ENCODE measurements around the gene CRKL.

Gene CRKL

GRCh38 chr22:20943104-20943933 is 26.1 kb downstream of the CRKL start:
- TF ChIP-seq SPI1 (IDR thresholded peaks at IDR 0.05; ENCODE audit: borderline replicate concordance, low read depth) (no peak), GABPA (IDR thresholded peaks at IDR 0.05; ENCODE audit: low read depth) (no peak)
- no peak for DNase-seq (ENCODE audit: low read depth in 1 of 2, low spot score in 1 of 2)
- Histone ChIP-seq H3K4me3 (replicated peaks; ENCODE audit: insufficient read depth, low read length) (no peak overlapping the region), H3K27ac (replicated peaks) (no peak overlapping the region), H3K27me3 (ENCODE audit: insufficient read depth, poor library complexity, severe bottlenecking) (no peaks in the 10 kb centered on the region)

- DNase-seq (ENCODE audit: low read depth in 1 of 2, low spot score in 1 of 2) = no peak
- Histone ChIP-seq H3K4me3 (replicated peaks; ENCODE audit: insufficient read depth, low read length) (no peak overlapping the region), H3K27me3 (ENCODE audit: insufficient read depth, poor library complexity, severe bottlenecking) (no peaks in the 10 kb centered on the region), H3K27ac (replicated peaks) (no peak overlapping the region)
- TF ChIP-seq REST (IDR thresholded peaks at IDR 0.05; ENCODE audit: insufficient replicate concordance, low read depth) (no peak), SPI1 (IDR thresholded peaks at IDR 0.05; ENCODE audit: borderline replicate concordance, low read depth) (no peak), POLR2AphosphoS5 (IDR thresholded peaks at IDR 0.05; ENCODE audit: low read depth) (no peak)
These were observed 26.8 kb downstream of the CRKL start for GRCh38 chr22:20944042-20944441.

GRCh38 chr22:20945578-20945934 is 28.3 kb downstream of the CRKL start:
- TF ChIP-seq CTCF (IDR thresholded peaks at IDR 0.05; ENCODE audit: insufficient read depth, low read length) (no peak), POLR2AphosphoS5 (IDR thresholded peaks at IDR 0.05; ENCODE audit: low read depth) (no peak), SPI1 (IDR thresholded peaks at IDR 0.05; ENCODE audit: borderline replicate concordance, low read depth) (no peak), REST (IDR thresholded peaks at IDR 0.05; ENCODE audit: insufficient replicate concordance, low read depth) (no peak), GABPA (IDR thresholded peaks at IDR 0.05; ENCODE audit: low read depth) (no peak)
- Histone ChIP-seq H3K27ac (replicated peaks) (no peak overlapping the region), H3K27me3 (ENCODE audit: insufficient read depth, poor library complexity, severe bottlenecking) (no peaks in the 10 kb centered on the region), H3K4me3 (replicated peaks; ENCODE audit: insufficient read depth, low read length) (no peak overlapping the region)
- no peak for DNase-seq (ENCODE audit: low read depth in 1 of 2, low spot score in 1 of 2)

- TF ChIP-seq REST (IDR thresholded peaks at IDR 0.05; ENCODE audit: insufficient replicate concordance, low read depth) (no peak), GABPA (IDR thresholded peaks at IDR 0.05; ENCODE audit: low read depth) (no peak), SPI1 (IDR thresholded peaks at IDR 0.05; ENCODE audit: borderline replicate concordance, low read depth) (no peak), CTCF (IDR thresholded peaks at IDR 0.05; ENCODE audit: insufficient read depth, low read length) (no peak), POLR2AphosphoS5 (IDR thresholded peaks at IDR 0.05; ENCODE audit: low read depth) (no peak)
- H3K27me3 ChIP-seq (ENCODE audit: insufficient read depth, poor library complexity, severe bottlenecking) = no peaks in the 10 kb centered on the region
- H3K4me3 ChIP-seq (replicated peaks; ENCODE audit: insufficient read depth, low read length) = no peak overlapping the region
These were observed 29.1 kb downstream of the CRKL start for GRCh38 chr22:20946080-20946986.

More at GRCh38 chr22:20946080-20946986, 29.1 kb downstream of the CRKL start:
- no peak for DNase-seq (ENCODE audit: low read depth in 1 of 2, low spot score in 1 of 2)
- no peak overlapping the region for H3K27ac ChIP-seq (replicated peaks)
